Astrocyte (in vitro differentiated cells and primary cell): ENCODE data around the gene UGT1A8.

ENCODE experiments used
- CTCF ChIP-seq: IDR thresholded peaks from 2 replicates; pipeline ENCODE4 v1.5.1; 2011; ENCODE audit warnings: low read depth, mild to moderate bottlenecking, inconsistent platforms, low read length, moderate library complexity; ENCODE audit not compliant: insufficient read depth
- EZH2 ChIP-seq: IDR thresholded peaks from 2 replicates; pipeline ENCODE4 v1.6.1; 2012; ENCODE audit warnings: mild to moderate bottlenecking, low read length, inconsistent platforms; ENCODE audit not compliant: insufficient read depth

GRCh38 chr2:233772153-233772552 is 154.7 kb downstream of the UGT1A8 start:
- TF ChIP-seq EZH2 (no peak), CTCF (no peak)
